GM18511 (cell line): Measurements from ENCODE around the gene HTR1D.

Source experiments
- ATAC-seq: cut with Tn5 transposase; IDR thresholded peaks from one replicate; pipeline ENCODE4 v1.9.1; 2021; ENCODE audit warnings: mild to moderate bottlenecking, moderate library complexity; ENCODE audit not compliant: unreplicated experiment

Gene HTR1D

DNA sequence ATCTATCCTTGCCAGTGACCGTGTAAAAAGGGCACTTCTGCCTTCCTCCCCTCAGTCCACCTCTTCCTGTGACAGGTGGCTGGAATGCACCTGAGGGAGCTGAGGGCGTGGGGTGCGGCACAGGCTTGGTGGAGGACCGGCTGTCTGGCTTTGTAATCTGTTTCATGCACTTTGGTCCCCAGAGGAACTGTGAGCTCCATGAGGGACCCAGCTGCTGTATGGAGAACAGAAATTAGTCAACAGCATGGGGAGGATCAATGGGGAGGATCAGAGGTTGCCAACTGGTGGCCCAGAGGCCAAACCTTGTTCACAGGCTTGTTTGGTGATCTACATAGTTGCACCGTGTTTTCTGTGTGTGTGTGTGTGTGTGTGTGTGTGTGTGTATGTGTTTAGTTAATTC, 29.7 kb downstream of the HTR1D start:
- ATAC-seq = no peak

DNA sequence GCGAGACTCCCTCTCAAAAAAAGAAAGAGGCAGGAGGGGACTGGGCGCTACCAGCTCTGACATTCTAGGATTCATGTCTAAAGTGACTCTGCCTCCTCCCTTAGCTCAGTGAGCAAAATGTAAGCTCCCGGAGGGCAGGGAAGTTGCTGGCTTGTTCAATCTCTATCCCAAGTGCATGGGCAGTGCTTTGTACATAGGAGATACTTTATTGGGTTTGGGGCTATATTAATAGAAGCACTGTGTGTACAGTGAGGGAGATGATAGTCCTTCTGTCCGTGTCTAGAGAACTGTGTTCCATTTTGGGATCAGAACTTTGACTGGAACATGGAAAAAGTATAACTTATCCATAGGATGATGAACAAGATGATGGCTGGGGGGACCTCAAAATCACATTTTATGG, 31.9 kb downstream of the HTR1D start:
- ATAC-seq = no peak

GRCh38 chr1:23184212-23184934, 32.9 kb downstream of the HTR1D start:
- no peak for ATAC-seq

- ATAC-seq = no peak
These were observed 37.4 kb downstream of the HTR1D start for GRCh38 chr1:23179862-23180261.

GRCh38 chr1:23178950-23179349, 38.4 kb downstream of the HTR1D start:
- ATAC-seq = no peak

- no peak for ATAC-seq
These were observed 38.9 kb downstream of the HTR1D start for GRCh38 chr1:23178414-23178813.

- peak; percentile 77 for ATAC-seq
These were observed 39.6 kb downstream of the HTR1D start for GRCh38 chr1:23177438-23178380.

GRCh38 chr1:23177031-23177430, 40.3 kb downstream of the HTR1D start:
- ATAC-seq = no peak

DNA sequence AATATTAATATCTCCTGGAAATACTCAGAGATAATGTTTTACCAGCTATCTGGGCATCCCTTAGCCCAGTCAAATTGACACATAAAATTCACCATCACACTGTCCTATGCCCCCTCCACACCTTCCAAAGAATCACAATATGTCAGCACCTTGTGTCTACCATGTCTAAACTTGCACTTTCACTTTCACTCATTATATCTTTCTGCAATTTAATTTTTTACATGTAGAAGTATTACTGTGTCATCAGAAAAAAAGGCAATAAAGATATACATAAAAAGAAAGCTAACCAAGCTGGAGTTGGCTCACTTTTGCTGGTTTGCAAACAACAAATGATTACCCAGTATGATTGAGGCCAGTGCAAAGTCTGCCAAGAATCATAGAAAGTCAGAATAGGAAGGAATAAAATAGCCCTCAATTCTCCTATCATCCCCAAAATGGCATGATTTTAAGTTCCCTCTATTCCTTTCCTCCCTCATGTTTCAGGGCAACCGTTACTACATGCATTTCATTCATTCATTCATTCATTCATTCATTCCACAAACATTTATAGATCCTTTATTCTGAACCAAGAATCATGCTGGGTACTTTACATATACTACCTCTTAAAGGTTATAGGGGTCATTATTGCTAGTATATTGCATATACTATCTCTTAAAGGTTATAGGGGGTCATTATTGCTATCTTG, 42.7 kb downstream of the HTR1D start:
- ATAC-seq = no peak

- no peak for ATAC-seq
These were observed 46.0 kb downstream of the HTR1D start for GRCh38 chr1:23171181-23171755.

DNA sequence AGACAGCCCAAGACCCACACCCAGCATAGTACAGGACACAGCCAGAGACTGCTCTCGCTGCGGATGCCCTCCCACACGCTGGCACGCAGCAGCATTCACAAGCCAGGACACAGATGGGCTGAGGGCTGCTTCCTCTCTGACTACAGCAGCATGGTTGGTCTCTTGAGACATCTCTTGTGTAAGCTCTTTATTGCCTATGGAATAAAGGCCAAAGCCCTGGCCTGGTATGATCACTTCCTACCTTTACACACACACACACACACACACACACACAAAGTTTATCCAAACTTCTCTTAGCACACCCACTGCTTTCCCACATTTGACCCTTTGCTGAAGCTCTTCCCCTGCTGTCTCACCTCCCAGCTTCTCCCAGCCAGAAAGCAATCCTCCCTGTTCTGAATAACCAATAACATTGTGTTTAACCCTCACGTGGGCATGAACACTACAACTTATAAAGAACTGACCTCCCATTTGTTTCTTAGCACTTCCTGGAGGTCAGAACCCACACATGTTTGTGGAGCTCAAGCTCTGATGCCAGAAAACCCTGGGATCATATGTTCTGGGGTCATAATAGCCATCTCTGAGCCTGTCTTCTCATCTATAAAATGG, 47.5 kb downstream of the HTR1D start:
- no peak for ATAC-seq

DNA sequence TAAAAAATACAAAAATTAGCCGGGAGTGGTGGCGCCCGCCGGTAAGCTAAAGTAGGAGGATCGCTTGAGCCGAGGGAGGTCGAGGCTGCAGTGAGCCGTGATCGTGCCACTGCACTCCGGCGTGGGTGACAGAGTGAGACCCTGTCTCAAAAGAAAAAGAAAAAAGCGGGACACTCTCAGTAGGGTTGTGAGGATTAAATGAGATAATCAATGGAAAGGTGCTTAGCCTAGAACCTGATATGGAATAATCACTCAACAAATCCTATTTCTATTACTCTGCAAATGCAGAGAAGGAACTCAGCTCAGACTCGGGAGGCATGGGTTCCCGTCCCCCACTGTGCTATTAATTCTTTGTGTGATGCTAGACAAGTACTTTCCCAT, 48.1 kb downstream of the HTR1D start:
- ATAC-seq = no peak

DNA sequence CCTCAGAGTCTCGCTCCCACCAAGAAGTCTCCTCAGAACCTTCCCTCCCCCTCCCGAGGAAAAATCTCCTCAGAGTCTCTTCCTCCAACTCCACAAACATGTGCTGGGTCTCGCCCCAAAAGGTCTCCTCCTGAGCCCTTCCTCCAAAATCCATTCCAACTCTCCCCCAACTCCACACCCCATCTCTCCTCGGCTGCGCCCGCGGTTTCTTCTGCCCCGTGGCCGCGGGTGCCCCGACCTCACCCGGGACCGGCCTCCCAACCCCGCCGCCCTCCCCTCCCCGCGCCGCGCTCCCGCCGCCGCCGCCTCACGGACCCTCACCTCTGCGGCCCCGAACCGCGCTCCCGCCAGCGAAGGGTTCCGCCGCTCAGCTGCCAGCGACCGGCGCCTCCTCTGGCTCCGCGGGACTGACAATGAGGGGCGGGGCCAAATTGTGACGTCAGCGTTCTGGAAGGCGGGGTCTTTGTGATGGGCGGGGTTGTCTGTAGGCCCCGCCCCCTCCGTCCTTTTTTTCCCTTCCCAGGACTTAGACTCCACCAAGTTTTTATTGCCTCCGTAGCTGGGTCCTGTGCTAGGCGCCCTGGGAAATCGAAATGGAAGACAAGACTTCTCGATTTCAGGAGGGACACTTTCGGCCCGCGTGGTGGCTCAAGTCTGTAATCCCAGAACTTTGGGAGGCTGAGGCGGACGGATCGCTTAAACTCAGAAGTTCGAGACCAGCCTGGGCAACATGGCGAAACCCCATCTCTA, 48.7 kb downstream of the HTR1D start, which contains the start of gene LUZP1:
Gene LUZP1, minus strand, starts transcription at position 412 of the 750 bp plus-strand sequence.
- ATAC-seq = no peak

DNA sequence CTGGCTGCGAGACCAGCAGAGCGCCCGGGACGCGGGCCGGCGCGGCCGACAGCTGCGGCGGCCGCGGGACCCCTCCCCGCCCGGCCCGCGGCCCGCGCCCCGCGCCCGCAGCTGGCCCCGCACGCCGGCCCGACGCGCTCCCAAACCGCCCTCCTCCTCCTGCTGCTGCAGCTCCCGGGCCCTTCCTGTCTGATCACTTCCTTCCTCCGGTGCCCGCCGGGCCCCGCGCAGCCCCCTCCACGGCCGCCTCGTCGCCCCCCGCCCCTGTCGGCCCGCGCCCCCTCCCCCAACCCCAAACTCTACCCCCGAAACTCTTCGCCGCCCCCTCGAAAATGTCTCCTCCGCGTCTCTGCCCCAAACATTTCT, 49.2 kb downstream of the HTR1D start:
- ATAC-seq = no peak

DNA sequence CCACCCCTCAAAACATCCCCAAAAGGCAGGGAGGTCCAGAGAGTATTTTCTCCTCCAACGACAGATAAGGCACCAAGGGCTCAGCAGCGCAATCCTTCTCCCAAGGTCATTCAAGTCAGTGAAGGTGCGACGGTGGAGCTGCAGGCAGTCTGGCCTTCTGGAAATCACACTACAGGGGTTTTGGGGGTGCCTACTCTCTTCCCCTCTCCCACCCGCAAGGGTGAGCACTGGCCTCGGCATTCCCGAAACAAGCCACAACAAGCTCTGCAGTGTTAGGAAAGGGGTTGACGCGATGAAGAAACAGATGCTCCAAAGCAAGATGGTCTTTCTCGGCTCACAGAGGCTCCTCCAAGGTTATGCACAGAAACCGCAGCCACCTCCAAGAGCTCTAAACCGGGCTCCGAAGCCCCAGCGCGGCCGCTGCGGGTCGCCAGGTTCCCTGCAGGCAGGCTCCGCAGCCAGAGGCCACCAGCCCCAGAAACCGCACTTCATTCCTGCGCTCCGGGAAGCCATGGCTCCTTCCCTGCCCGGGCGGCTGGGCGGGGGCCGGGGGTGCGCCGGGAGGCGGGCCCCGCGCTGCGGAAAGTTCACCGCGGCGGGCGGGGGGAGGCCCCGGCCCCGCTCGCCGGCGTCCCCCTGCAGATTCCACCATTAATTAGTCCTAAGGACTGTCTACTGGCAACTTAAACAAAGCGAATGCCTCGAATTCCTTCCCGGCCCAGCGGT, 49.8 kb downstream of the HTR1D start:
- no peak for ATAC-seq

DNA sequence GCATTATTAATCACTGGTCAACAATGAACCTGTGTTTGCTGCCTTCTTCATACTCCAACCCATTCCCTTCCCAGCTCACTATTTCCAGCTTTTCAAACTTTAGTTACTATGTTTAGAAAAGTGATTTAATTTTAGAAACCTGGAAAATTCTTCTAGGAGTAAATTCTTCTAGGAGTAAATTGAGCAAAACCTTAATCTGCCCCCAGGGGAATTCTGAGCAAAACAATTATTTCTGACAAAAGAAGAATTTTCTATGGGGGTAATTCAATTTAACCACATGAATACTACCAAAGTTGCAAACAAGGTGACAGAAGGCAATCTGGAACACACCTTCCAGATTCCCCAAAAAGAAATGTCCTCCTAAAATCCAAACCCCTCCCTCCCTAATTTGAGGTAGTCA, 50.4 kb downstream of the HTR1D start:
- no peak for ATAC-seq

GRCh38 chr1:23163395-23163794, 53.9 kb downstream of the HTR1D start:
- no peak for ATAC-seq

GRCh38 chr1:23159963-23160877, 57.1 kb downstream of the HTR1D start:
- no peak for ATAC-seq
